Endothelial cell of umbilical vein (primary cell): Measurements from ENCODE around the gene SPTY2D1. TPM values are rescaled to one million over a fixed set of nuclear protein-coding genes. Genes with fewer than 3 reads are reported as not detected.
"Not testable (repeated sequence)": the region's sequence is repeated elsewhere in the genome, so short reads cannot be mapped to it uniquely, and the experiment has no call there.

Experiments used
- BruUV-seq: library from RNA; stranded (reverse); fragments of 400-500 nt; replicated peaks from 2 replicates; lab custom pipeline; 2021; lab: Mats Ljungman, UMichigan
- CTCF ChIA-PET: fragments of 300-600, 350-600 bp; sonication (Branson Sonifier 250); formaldehyde crosslinking; loops from one replicate; lab custom pipeline; 2021; ENCODE audit warnings: antibody characterized with exemption, inconsistent platforms; lab: Charles Lee
- POLR2A ChIA-PET: fragments of 300-600, 350-600 bp; sonication (Branson Sonifier 250); formaldehyde crosslinking; loops from one replicate; lab custom pipeline; 2021; ENCODE audit warnings: antibody characterized with exemption, inconsistent platforms; lab: Charles Lee
- DNase-seq: peaks from one replicate; pipeline ENCODE4 v3.0.0-alpha.2; 2011; ENCODE audit warnings: low read depth, low spot score
- FAIRE-seq: peaks from 2 replicates; lab custom pipeline; 2011; peaks lifted over from hg19 to GRCh38; lab: Jason Lieb, UNC
- H2AFZ ChIP-seq: 2 replicates; pipeline ENCODE4 v1.6.0; 2012; ENCODE audit warnings: low read depth, low read length, control low read depth, inconsistent platforms
- H3K27ac ChIP-seq: 2 replicates; pipeline ENCODE4 v1.5.1; 2011; ENCODE audit warnings: low read depth, mild to moderate bottlenecking, control low read depth, low read length, moderate library complexity; ENCODE audit not compliant: insufficient read depth
- H3K27me3 ChIP-seq, 2 experiments: 2 replicates each; pipeline versions ENCODE4 v1.6.0 to v1.6.1; 2011; ENCODE audit warnings: low read length in 2 of 2, mixed read lengths in 1 of 2; ENCODE audit not compliant: control insufficient read depth in 2 of 2, insufficient read depth in 2 of 2
- H3K36me3 ChIP-seq, 2 experiments: 2 replicates in 1 of 2; 3 replicates in 1 of 2; pipeline ENCODE4 v1.5.1; 2011; ENCODE audit warnings: low read length in 2 of 2, mild to moderate bottlenecking in 1 of 2, moderate library complexity in 1 of 2; ENCODE audit not compliant: control insufficient read depth in 2 of 2, insufficient read depth in 2 of 2; ENCODE audit errors: extremely low read depth in 1 of 2
- H3K4me1 ChIP-seq: 3 replicates; pipeline ENCODE4 v1.5.1; 2011; ENCODE audit warnings: mild to moderate bottlenecking, low read length; ENCODE audit not compliant: control insufficient read depth, insufficient read depth; ENCODE audit errors: extremely low read depth
- H3K4me2 ChIP-seq: 2 replicates; pipeline ENCODE4 v1.6.1; 2011; ENCODE audit warnings: low read length, control low read depth, mixed read lengths; ENCODE audit not compliant: insufficient read depth
- H3K4me3 ChIP-seq, 3 experiments: fragments of 200-600 bp in 1 of 3; sonication (generic), shearing (Covaris generic) in 1 of 3; replicated peaks in 1 of 3; 2 replicates each; pipeline ENCODE4 v1.5.1; 2011 to 2016; ENCODE audit warnings: control low read depth in 3 of 3, low read length in 3 of 3, mild to moderate bottlenecking in 2 of 3, inconsistent platforms in 1 of 3, low read depth in 1 of 3, moderate library complexity in 1 of 3; ENCODE audit not compliant: insufficient read depth in 1 of 3
- H3K79me2 ChIP-seq: 2 replicates; pipeline ENCODE4 v1.6.0; 2012; ENCODE audit warnings: low read length, inconsistent platforms; ENCODE audit not compliant: control insufficient read depth, insufficient read depth
- H3K9ac ChIP-seq: replicated peaks from 2 replicates; pipeline ENCODE3; 2011; ENCODE audit warnings: low read length, control low read depth; ENCODE audit not compliant: insufficient read depth; ENCODE audit errors: extremely low read depth
- H3K9me1 ChIP-seq: replicated peaks from 3 replicates; pipeline ENCODE4 v1.6.0; 2011; ENCODE audit warnings: mild to moderate bottlenecking, low read length; ENCODE audit not compliant: control insufficient read depth, insufficient read depth; ENCODE audit errors: extremely low read depth
- H3K9me3 ChIP-seq: replicated peaks from 2 replicates; pipeline ENCODE4 v1.5.1; 2012; ENCODE audit warnings: low read length, inconsistent platforms; ENCODE audit not compliant: control insufficient read depth, insufficient read depth
- H4K20me1 ChIP-seq: replicated peaks from 2 replicates; pipeline ENCODE3; 2011; ENCODE audit warnings: mild to moderate bottlenecking, low read length; ENCODE audit not compliant: control insufficient read depth, insufficient read depth; ENCODE audit errors: extremely low read depth
- CTCF ChIP-seq, 2 donors: IDR thresholded peaks; 1 replicate in 1 of 2; 2 replicates in 1 of 2; pipeline ENCODE4 v1.5.1; 2011; ENCODE audit warnings: low read length in 2 of 2, mild to moderate bottlenecking in 2 of 2, moderate library complexity in 2 of 2, control low read depth in 1 of 2, inconsistent platforms in 1 of 2, low read depth in 1 of 2; ENCODE audit not compliant: insufficient read depth in 1 of 2; ENCODE audit errors: extremely low read depth in 1 of 2
- GATA2 ChIP-seq: IDR thresholded peaks from 2 replicates; pipeline ENCODE4 v1.7.0; 2011; ENCODE audit warnings: low read depth, mild to moderate bottlenecking, moderate library complexity, mixed read lengths, low read length; ENCODE audit not compliant: insufficient read length, insufficient read depth
- JUN ChIP-seq: IDR thresholded peaks from 2 replicates; pipeline ENCODE4 v1.6.1; 2011; ENCODE audit warnings: borderline replicate concordance, low read depth; ENCODE audit not compliant: insufficient read length, insufficient read depth
- MAX ChIP-seq: IDR thresholded peaks from 2 replicates; pipeline ENCODE4 v1.6.1; 2011; ENCODE audit not compliant: insufficient read depth, insufficient read length
- MYC ChIP-seq: IDR thresholded peaks from one replicate; pipeline ENCODE4 v1.6.1; 2011; ENCODE audit warnings: mild to moderate bottlenecking, low read depth, low read length
- POLR2A ChIP-seq: IDR thresholded peaks from 2 replicates; pipeline ENCODE4 v1.6.1; 2012; ENCODE audit warnings: low read depth, mild to moderate bottlenecking, control low read depth, low read length
- POLR2AphosphoS5 ChIP-seq: IDR thresholded peaks from 2 replicates; pipeline ENCODE4 v1.6.1; 2012; ENCODE audit warnings: low read depth, mild to moderate bottlenecking, control low read depth, low read length, moderate library complexity; ENCODE audit not compliant: insufficient read depth
- dilution Hi-C: fragments of 300-500 bp; cut with MboI; formaldehyde crosslinking; loops from one replicate; pipeline ENCODE4 v1.15.0; 2019; ENCODE audit warnings: low sequenced_read_pairs; ENCODE audit not compliant: extremely low pct_ligation_motif_present
- intact Hi-C: fragments of 100-400 bp; cut with micrococcal nuclease; formaldehyde crosslinking; loops from one replicate; pipeline ENCODE4 v1.10.0; 2022
- polyA plus RNA-seq, 4 experiments: library from polyadenylated mRNA; depleted of rRNA in 3 of 4; stranded (reverse) in 3 of 4; unstranded in 1 of 4; fragments of >200 nt; gene quantifications; 2 replicates each; pipeline versions ENCODE4 v1.2.1 to v1.2.3, GENCODE V29; 2011 to 2012; ENCODE audit warnings: missing spikeins in 1 of 4
- total RNA-seq: library from RNA; stranded (reverse); gene quantifications from 2 replicates; pipeline ENCODE4 v1.2.3, GENCODE V29; 2021

The SPTY2D1 gene
- total and polyA plus RNA-seq, 2 donors (not counting 3 experiments of a cell fraction or from before 2014, with no cell fraction given): 5.5 to 18.7 TPM

GRCh38 chr11:18668131-18668530, 34.0 kb upstream of the SPTY2D1 start:
- FAIRE-seq (no peak), DNase-seq (no peak)
- Histone ChIP-seq H3K4me1 (no peaks in the 10 kb centered on the region), H3K79me2 (no peaks in the 10 kb centered on the region), H3K9me3 (no peaks in the 10 kb centered on the region), H3K9ac (no peak overlapping the region), H2AFZ (no peak overlapping the region), H3K27ac (no peak overlapping the region), H3K27me3 (peaks cover 0 to 3% of the 10 kb centered on the region in 2 experiments), H3K36me3 (no peaks in the 10 kb centered on the region), H3K4me3 (no peak overlapping the region), H3K9me1 (no peaks in the 10 kb centered on the region), H3K4me2 (no peak overlapping the region), H4K20me1 (no peaks in the 10 kb centered on the region)
- POLR2A ChIA-PET: no interaction called here
- dilution Hi-C loops (no loop called here), intact Hi-C loops (no loop called here)
- CTCF ChIA-PET: no interaction called here
- no TSS peak for BruUV-seq
- TF ChIP-seq JUN: no peak
- TF ChIP-seq POLR2A: no peak
- no peak for TF ChIP-seq GATA2
- no peak for TF ChIP-seq POLR2AphosphoS5
- TF ChIP-seq MAX: no peak
- TF ChIP-seq MYC: no peak
- TF ChIP-seq CTCF (IDR thresholded peaks at IDR 0.05; ENCODE audit: extremely low read depth in 1 of 2, insufficient read depth in 1 of 2, low read depth in 1 of 2, low read length in 2 of 2): no peak

GRCh38 chr11:18665353-18665872, 31.3 kb upstream of the SPTY2D1 start:
- POLR2A ChIA-PET, H3K27me3 ChIP-seq, H4K20me1 ChIP-seq, BruUV-seq, H3K4me1 ChIP-seq, H3K4me3 ChIP-seq, DNase-seq, H2AFZ ChIP-seq, H3K79me2 ChIP-seq, FAIRE-seq, H3K9me1 ChIP-seq, H3K4me2 ChIP-seq, H3K9ac ChIP-seq, H3K27ac ChIP-seq, dilution Hi-C loops, H3K9me3 ChIP-seq, intact Hi-C loops, H3K36me3 ChIP-seq: not testable (repeated sequence)
- CTCF ChIA-PET: interaction anchor here (0.6 to 0.9 kb wide), 2 partner anchors 13 to 40 kb away, joined by 3 to 4 read pairs; no protein-coding TSS in a partner anchor
